BJ (cell line): ENCODE data around the gene CNTN1. TPM values are rescaled to one million over a fixed set of nuclear protein-coding genes. Genes with fewer than 3 reads are reported as not detected.

Experiments used
- CTCF ChIA-PET: fragments of 350-600 bp; formaldehyde crosslinking; extraction: SDS; loops from one replicate; lab custom pipeline; 2021; ENCODE audit warnings: antibody characterized with exemption, inconsistent platforms; lab: Yijun Ruan, JAX
- POLR2A ChIA-PET: fragments of 300-600 bp; sonication (Branson Sonifier 250); formaldehyde crosslinking; extraction: SDS; loops from one replicate; lab custom pipeline; 2021; ENCODE audit warnings: antibody characterized with exemption; lab: Charles Lee
- DNase-seq: peaks from one replicate; pipeline ENCODE4 v3.0.0-alpha.2; 2011; ENCODE audit warnings: low read depth
- H3K27me3 ChIP-seq: 2 replicates; pipeline ENCODE4 v1.6.0; 2011; ENCODE audit warnings: low read length; ENCODE audit not compliant: control insufficient read depth, insufficient read depth
- H3K36me3 ChIP-seq: 2 replicates; pipeline ENCODE4 v1.5.1; 2011; ENCODE audit warnings: low read length; ENCODE audit not compliant: control insufficient read depth, insufficient read depth
- H3K4me3 ChIP-seq: 2 replicates; pipeline ENCODE4 v1.5.1; 2011; ENCODE audit warnings: low read depth, mild to moderate bottlenecking, control low read depth, low read length
- CTCF ChIP-seq: IDR thresholded peaks from 2 replicates; pipeline ENCODE4 v1.5.1; 2011; ENCODE audit warnings: low read depth, mild to moderate bottlenecking, control low read depth, inconsistent platforms, low read length, moderate library complexity; ENCODE audit not compliant: insufficient read depth
- polyA plus RNA-seq: library from polyadenylated mRNA; depleted of rRNA; stranded (reverse); fragments of >200 nt; gene quantifications from 2 replicates; pipeline ENCODE4 v1.2.3, GENCODE V29; 2011

Gene CNTN1
- polyA plus RNA-seq, 1 experiment: 0.40 TPM

- TF ChIP-seq CTCF: no peak
- DNase-seq: no peak
- Histone ChIP-seq H3K4me3 (no peak overlapping the region), H3K36me3 (no peaks in the 10 kb centered on the region), H3K27me3 (no peaks in the 10 kb centered on the region)
- ChIA-PET POLR2A (no interaction called here), CTCF (no interaction called here)
Measured at GRCh38 chr12:41100572-41100971, 408.3 kb downstream of the CNTN1 start.

- ChIA-PET POLR2A (no interaction called here), CTCF (no interaction called here)
- Histone ChIP-seq H3K36me3 (no peaks in the 10 kb centered on the region), H3K4me3 (no peak overlapping the region), H3K27me3 (no peaks in the 10 kb centered on the region)
- DNase-seq: no peak
- TF ChIP-seq CTCF: no peak
Measured at GRCh38 chr12:41101806-41102205, 409.6 kb downstream of the CNTN1 start.

GRCh38 chr12:41103614-41104013 lies 411.4 kb downstream of the CNTN1 start:
- TF ChIP-seq CTCF: no peak
- no peaks in the 10 kb centered on the region for H3K36me3 ChIP-seq
- no peak for DNase-seq
- ChIA-PET POLR2A (no interaction called here), CTCF (no interaction called here)
- H3K4me3 ChIP-seq: no peak overlapping the region
- no peaks in the 10 kb centered on the region for H3K27me3 ChIP-seq

GRCh38 chr12:41106315-41106714 lies 414.1 kb downstream of the CNTN1 start:
- DNase-seq: no peak
- Histone ChIP-seq H3K27me3 (no peaks in the 10 kb centered on the region), H3K36me3 (no peaks in the 10 kb centered on the region), H3K4me3 (no peak overlapping the region)
- POLR2A ChIA-PET: no interaction called here
- CTCF ChIA-PET: no interaction called here
- no peak for TF ChIP-seq CTCF

GRCh38 chr12:41108032-41108431 lies 415.8 kb downstream of the CNTN1 start:
- no peak overlapping the region for H3K4me3 ChIP-seq
- H3K27me3 ChIP-seq: no peaks in the 10 kb centered on the region
- ChIA-PET CTCF (no interaction called here), POLR2A (no interaction called here)
- no peak for DNase-seq
- H3K36me3 ChIP-seq: no peaks in the 10 kb centered on the region
- no peak for TF ChIP-seq CTCF
